ENCODE measurements around the gene UBASH3A. TPM values are rescaled to one million over a fixed set of nuclear protein-coding genes. Genes with fewer than 3 reads are reported as not detected.

UBASH3A gene
- total RNA-seq, 1 donor from 2014 or later = not detected

DNA sequence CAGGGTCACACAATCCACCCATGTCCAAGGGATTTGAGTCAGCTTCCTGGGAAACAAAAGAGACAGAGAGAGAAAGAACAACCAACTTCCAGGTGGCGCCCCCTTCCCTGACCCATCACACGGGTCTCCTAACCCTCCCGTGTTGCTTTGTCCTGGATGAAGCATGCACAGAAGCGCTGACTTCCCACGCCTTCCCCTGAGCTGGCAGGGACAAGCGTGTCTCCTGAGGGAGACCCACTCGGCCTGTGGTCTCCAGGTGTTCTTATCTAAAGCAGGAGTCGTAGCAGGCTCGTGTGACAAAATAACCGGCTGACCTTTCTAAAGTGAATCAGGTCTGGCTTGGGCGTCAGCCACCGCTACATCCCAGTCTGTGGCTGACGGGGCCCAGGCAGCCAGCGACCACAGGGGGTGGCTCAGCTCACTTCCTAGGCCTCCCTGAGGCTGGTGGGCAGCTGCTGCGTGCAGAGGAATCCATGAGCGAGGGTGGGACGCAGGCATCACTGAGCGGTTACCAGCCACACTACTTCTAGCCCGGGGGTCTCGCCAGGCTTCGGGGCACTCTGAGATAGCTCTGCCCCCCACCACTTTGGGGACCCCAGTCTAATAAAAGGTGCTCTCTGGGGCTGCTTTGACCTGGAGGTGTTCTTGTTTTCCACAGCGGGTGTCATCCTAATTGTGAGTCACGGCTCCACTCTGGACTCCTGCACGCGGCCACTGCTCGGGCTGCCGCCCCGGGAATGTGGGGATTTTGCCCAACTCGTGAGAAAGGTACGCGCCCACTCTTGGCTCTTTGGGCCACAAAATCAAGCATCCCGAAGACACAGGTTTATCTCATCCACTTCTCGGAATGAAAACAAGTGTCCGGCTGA is 40.4 kb downstream of the UBASH3A start:
- no peak for FAIRE-seq
- no peak for DNase-seq (ENCODE audit: low spot score in 2 of 2)

DNA sequence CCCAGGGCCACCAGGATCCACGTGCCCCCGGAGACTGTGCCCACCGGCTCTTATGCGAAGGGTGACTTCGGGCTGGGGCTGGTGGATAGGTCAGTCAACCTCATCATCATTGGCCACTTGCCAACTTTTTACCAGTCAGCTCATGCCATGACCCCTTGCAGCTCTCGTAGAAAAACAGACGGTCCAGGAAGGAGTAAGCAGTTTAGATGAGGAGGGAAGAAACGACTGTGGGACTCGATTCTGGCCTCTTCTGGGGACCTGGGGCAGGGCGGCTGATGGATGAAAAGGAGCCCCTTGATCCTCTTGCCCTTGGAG is 41.0 kb downstream of the UBASH3A start:
- FAIRE-seq = no peak
- DNase-seq (ENCODE audit: low spot score in 2 of 2) = no peak

DNA sequence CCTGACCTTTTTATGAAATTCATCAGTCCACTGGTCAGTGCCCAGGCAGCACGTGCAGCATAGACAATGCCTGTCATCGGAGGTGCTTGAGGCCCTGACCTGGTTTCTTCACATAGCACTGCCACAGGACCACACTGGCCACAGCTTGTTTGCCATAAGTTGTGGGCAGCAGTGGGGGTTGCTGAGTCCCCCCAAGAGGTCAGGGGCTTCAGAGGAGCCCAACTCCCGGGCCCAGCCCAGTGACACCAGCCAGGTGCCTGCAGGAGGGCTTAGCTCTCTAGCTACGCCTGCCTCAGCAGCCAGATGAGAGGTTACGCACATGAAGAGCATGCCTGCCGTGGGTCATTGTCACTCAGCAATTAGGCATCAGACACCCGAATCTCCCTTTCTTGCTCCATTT is 41.6 kb downstream of the UBASH3A start:
- no peak for DNase-seq (ENCODE audit: low spot score in 2 of 2)
- FAIRE-seq = no peak

DNA sequence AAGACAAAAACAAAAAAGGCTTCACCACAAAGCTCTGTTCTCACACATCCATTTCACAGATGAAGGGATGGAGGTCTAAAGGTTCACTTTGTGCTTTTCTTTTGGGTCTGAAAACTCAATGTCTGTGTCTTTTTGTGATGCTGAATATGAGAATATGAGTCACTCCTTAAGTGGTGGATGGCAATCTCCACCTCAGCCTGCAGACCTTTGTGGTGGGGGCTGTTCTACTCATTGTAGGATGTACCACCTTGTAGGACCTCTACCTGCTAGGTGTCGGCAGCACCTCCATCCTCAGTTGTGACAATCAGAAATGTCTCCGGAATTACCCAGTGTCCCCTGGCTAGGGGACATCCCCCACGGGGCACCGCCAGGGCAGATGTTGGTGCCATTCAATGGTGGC is 42.8 kb downstream of the UBASH3A start:
- no peak for FAIRE-seq
- DNase-seq (ENCODE audit: low spot score in 2 of 2) = no peak

DNA sequence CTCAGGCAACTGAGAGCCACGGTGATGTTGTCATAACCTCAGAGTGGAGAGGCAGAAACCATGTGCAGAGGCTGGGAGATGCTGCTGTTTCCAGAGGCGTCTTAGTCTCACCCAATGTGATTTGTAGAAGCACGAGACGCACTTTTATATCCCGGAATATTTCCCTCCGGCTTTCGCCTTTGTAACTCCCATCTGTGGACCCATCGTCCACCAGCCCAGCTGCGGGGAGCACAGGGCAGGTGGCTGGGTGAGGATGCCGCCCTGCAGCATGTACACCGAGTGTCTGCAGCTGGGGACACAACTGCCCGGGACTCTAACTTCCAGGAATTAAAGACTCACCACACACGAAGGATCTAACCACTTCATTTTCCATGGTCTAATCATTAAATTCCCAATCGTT is 43.5 kb downstream of the UBASH3A start:
- no peak for FAIRE-seq
- no peak for DNase-seq (ENCODE audit: low spot score in 2 of 2)

DNA sequence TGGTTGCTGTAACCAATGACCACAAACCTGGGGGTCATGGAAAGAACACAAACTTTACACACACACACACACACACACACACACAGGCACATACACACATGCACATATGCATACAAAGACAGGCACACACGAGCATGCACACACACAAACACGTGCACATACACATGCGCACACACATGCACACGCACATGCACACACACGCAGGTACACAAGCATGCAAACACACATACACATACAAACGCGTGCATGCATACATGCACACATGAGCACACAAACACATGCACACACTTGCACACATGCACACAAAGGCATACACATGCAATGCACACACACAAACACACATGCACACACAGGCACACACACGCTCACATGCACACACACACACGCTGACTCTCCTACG is 44.0 kb downstream of the UBASH3A start:
- no peak for DNase-seq (ENCODE audit: low spot score in 2 of 2)
- FAIRE-seq = no peak

DNA sequence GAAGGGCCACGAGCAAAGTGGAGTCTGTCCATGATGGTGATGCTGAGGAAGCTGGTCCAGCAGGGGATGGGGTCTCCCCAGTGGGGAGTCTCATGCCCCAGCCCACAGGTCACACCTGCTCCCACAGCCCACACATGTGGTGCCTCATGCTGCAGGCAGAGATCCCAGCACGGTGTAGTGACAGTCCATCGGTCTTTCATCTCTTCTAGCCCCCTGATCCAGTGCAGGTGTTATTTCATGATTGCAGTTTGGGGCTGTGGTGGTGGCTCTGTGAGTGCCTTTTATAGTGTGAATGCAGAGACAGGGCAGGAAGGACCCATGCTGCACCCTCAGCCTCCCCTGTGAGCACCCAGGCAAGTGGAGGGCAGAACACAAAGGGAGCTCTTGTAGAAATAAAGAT is 45.0 kb downstream of the UBASH3A start:
- FAIRE-seq (no peak), DNase-seq (ENCODE audit: low spot score in 2 of 2) (no peak)

DNA sequence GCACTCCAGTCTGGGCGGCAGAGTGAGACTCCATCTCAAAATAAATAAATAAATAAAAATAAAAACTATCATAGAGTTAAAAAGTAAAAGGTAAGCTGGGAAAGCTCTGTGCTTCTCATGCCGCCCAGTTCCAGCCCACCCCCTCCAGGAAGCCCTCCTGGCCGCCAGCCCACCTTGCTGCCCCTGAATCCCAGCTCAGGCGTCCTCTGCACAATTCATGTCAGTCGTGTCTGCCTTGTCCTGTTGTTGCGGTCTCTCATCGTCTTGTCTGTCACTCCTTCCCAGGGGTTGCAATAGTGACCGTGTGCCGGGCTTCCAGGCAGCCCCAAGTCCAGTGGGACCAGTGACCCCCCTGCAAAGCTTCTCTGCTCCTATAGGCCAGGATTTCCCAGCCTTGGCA is 48.2 kb downstream of the UBASH3A start:
- DNase-seq (ENCODE audit: low spot score in 2 of 2) (no peak), FAIRE-seq (no peak)

DNA sequence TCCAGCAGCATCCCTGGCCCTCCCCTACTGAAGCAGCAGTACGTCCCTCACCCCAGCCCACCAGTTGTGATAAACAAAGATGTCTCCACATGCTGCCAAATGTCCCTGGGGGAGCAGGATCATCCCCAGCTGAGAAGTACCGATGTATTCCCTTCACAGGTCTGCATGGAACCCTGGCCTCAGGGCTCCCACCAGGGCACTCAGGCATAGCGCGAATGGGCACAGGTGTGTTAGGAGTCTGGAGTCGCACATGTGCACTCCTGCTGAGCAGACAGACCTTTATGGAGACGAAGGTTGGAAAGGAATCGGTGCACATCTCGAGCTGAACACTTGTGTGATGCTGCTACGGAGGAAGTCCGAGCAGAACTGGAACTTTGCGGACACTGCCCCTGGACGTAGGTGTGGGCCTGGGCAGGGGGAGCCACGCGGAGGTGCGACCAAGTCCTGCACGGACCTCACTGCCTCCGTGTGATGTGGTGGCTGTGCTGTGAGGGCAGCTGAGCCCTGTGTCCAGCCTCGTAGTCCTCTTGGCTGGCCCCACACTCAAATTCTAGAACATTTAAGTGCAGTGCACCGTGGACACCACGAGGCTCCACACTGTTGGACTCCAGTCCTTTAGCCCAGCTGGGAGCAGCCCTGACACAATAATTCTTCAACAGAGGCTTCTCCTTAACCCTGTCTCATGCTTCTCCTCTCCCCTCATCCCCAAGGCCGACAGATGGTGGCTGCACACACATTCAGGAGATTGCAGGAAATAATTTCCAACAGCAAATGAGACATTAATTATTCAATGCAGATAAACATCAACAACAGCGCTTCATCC is 48.9 kb downstream of the UBASH3A start:
- DNase-seq (ENCODE audit: low spot score in 2 of 2) (no peak), FAIRE-seq (no peak)

DNA sequence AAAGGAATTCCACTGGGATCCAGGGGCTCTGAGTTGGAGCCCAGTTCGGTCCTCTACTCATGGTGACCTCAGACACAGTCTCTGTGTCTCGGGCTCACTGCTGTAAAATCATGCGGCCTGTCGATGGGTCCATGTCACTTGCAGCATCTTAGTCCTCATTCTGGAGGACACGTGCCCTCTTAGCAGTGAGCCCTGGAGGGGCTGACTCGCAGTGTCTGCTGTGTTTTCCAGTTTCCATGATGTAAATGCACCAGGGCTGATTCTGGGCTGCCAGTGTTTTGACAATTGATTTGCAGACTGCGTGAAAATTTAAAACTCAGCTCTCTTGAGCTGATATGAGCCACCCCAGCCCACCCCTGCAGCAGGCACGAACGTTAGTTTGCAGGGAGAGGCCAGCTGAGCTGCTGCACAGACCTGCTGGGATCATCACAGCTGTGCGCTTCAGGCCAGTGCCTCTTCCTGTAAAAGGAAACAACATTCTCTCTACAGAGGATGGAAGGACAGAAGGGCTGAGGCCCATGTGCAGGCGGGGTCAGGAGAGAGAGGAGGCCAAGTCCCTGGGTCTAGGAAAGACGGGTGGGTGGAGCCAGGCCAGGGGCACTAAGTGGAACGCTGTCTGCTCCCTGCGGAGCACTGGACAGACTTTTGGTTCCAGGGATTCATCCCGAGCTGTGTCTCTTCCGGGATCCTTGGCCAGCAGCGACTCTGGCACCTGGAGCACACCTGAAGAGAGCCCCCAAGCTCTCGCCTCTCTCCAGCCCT is 49.7 kb downstream of the UBASH3A start:
- no peak for DNase-seq (ENCODE audit: low spot score in 2 of 2)

DNA sequence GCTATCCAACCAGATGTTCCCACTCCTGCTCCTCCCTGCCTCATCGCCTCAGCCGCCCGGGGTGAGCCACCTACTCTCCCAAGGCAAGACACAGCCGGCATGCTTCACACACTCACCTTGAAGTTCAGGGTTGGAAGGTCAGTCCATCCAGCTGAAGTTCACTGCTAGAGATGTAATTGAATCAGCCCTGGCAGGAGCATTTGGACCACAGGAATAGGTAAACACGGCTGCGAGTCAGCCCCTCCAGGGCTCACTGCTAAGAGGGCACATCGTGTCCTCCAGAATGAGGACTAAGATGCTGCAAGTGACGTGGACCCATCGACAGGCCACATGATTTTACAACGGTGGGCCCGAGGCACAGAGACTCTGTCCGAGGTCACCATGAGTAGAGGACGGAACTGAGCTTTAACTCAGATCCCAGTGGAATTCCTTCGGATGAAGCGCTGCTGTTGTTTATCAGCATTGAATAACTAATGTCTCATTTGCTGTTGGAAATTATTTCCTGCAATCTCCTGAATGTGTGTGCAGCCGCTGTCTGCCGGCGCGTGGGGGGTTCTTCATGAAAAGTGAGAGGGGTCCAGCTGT is 50.4 kb downstream of the UBASH3A start:
- FAIRE-seq = no peak
- DNase-seq (ENCODE audit: low spot score in 2 of 2) = no peak

More for the DNA sequence above, 49.7 kb downstream of the UBASH3A start:
- no peak for FAIRE-seq

DNA sequence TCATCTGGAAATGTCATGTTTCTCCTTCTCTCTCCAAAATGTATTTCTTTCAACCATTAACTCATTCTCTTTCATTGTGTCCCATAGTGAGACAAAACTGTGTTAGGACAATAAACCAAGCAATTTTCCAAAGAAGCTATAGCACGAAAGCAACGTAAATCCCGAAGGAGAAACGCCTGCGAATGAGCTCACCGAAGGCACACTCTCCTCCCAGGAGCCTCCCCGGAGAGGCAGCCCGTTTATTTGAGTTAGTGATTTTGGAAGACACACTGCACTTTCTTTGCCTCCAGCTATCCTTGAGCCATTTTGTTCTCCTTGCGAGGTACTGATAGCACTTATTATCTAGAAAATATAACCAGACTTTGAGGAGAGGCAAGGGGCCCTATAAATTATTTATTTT is 51.1 kb downstream of the UBASH3A start:
- FAIRE-seq (no peak), DNase-seq (ENCODE audit: low spot score in 2 of 2) (no peak)

DNA sequence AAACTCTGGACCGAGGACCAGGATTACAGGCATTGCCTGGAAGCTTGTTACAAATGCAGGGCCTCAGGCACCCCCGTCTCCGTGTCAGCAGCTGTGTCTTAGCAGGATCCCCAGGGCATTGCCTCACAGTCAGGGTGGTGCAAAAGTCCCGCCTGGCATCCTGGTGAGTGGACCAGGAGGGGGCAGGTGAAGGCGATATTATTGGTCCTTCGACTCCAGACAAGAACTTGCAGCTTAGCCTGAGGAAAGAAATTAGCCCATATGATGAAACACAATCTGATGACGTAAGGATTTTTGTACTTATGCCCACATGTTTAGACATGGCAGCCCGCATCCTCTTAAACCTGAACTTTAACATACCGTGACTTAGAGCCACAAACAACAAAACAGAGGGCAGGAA is 51.5 kb downstream of the UBASH3A start:
- DNase-seq (ENCODE audit: low spot score in 2 of 2) (no peak), FAIRE-seq (no peak)

DNA sequence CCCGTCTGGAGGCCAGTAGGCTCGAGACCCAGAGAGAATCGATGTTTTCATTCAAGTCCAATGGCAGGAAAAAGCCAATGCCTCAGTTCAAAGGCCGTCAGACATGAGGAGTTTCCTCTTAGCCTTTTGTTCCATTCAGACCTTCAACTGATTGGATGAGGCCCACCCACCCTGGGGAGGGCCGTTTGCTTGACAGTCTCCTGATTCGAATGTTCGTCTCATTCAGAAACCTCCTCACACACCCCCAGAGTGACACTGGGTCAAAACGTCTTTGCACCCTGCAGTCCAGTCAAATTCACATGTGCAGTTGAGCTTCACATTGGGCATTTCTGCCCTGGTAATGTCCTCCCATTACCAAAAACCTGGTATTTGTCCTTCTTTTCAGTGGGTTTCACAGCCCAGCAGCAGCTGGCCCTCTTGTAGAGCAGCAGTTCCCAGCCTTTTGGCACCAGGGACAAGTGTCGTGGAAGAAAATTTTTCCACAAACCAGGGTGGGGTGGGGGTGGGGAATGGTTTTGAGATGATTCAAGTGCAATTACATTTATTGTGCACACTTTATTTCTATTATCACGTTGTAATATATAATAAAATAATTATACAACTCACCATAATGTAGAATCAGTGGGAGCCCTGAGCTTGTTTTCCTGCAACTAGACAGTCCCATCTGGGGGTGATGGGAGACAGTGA is 52.2 kb downstream of the UBASH3A start:
- no peak for FAIRE-seq
- DNase-seq (ENCODE audit: low spot score in 2 of 2) = no peak

DNA sequence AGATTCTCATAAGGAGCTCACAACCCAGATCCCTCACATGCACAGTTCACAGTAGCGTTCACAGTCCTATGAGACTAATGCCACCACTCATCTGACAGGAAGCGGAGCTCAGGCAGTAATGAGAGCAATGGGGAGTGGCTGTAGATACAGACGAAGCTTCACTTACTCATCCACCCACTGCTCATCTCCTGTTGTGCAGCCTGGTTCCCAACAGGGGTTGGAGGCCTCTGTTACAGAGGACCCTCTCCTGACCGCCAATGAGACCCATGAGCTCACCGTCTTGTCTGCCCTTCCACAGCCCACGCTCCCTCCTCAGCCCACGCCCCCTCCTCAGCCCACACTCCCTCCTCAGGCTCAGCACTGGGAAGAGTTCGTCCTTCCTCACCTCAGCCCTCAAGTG is 52.8 kb downstream of the UBASH3A start:
- no peak for DNase-seq (ENCODE audit: low spot score in 2 of 2)
- FAIRE-seq = no peak

DNA sequence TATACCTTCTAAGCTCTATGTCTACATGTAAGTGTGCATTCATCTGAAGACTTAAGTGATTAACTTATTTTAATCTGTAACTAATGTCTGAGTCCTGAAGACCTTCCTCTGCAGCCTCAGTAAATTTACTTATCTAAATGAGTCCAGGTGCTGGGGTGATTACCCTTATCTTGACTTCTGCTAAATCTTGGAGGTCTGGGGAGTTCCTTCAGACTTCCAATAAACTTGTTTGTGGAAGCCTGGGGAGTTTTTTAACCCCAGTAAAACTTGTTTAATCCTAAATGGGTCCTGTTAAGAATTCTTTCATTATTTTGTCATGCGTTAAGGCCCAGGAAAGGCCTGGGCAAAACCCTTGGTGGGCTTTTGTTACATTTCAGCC is 55.4 kb downstream of the UBASH3A start:
- FAIRE-seq = no peak
- DNase-seq (ENCODE audit: low spot score in 2 of 2) = no peak

DNA sequence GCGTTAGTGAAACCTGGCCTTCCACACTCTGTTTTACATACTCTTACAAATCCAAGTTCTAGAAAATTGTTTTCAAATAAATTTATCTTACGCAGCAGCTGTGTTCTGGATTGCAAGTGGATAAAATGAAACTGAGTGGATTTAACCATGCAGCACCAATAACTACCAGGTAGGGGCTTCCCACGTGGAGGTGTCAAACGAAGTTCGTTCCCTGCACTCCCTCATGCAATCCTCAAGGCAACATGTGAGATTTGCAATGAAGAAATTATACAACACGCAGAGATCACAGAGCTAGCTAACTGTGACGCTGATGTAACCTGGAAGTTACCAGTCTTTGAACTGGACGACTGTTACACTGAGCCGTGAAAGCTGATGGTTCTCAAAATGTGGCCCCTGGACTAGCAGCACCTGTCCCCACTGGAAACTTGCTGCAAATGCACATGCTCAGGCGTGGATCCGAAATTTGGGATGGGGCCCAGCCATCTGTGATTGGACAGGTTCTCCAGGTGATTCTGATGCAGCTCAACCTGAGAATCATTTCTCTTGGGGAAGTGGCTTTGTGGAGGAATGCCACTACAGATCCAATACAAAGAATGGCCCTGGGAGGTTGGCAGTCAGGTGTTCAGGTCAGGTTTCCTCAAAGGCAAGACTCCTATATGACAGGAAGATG is 56.0 kb downstream of the UBASH3A start:
- no peak for DNase-seq (ENCODE audit: low spot score in 2 of 2)
- FAIRE-seq = no peak

DNA sequence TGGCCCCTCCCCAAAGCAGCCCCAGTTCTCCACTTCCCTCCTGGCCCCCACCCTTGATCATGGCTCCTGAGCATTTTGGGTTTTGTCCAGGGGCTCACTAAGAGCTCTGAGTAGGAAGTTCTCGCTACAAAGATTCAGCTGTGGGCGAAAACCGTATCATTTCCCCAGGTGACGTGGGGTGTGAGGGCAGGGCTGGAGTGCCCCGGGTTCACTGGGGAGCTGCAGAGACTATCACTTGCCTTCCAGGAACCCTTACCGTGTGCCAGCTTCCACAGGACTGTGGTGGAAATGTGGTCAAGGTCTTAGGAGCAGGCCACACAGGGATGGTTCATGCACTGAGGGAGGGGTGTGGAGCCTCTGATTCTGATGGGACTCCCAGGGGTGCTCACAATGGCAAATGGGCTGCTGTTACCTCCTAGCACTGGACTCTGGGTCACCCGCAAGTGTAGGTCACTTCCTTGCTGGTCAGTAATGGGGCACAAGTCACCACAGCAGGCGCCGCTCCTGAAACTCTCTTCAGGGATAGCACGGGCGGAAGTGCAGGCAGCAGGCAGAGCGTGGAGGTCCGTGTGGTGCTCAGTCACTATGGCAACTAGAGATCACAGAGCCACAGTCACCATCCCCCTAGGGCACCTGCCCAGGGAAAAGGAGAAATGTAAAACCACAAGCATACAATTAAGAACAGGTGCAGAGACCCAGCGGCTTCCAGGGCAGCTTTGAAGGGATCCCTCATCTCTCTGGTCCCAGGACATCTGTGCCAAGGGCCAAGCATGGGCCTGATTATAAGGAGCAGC is 56.9 kb downstream of the UBASH3A start:
- FAIRE-seq = no peak
- no peak for DNase-seq (ENCODE audit: low spot score in 2 of 2)

DNA sequence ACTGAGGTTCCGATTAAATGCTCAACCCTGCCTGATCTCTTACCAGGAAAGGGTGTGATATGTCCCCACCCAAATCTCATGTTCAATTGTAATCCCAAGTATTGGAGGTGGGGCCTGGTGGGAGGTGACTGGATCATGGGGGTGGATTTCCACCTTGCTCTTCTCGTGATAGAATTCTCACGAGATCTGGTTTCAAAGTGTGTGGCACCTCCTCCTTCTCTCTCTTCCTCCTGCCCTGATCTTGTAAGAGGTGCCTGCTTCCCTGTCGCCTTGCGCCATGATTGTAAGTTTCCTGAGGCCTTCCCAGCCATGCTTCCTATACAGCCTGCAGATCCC is 57.5 kb downstream of the UBASH3A start:
- DNase-seq (ENCODE audit: low spot score in 2 of 2) (no peak), FAIRE-seq (no peak)
